Stimulated activated CD8-positive, alpha-beta memory T cell treated with anti-CD3 and anti-CD28 coated beads, Interleukin-7, amount 100 ng/mL, for 24 hours (primary cell): Measurements from ENCODE around the gene RNF150.
"Not testable (repeated sequence)": the region's sequence is repeated elsewhere in the genome, so short reads cannot be mapped to it uniquely, and the experiment has no call there.

Experiments used
- DNase-seq: peaks from one replicate; pipeline ENCODE4 v3.0.0-alpha.2; 2020; ENCODE audit warnings: low read depth

RNF150 gene

GRCh38 chr4:141133146-141133998, at the start of gene RNF150:
RNF150 (minus strand) TSS chr4:141133469.
- peak; percentile 2 for DNase-seq

- no peak for DNase-seq
Observed at GRCh38 chr4:141180991-141181761, 47.9 kb upstream of the RNF150 start.

- no peak for DNase-seq
Observed at GRCh38 chr4:141179474-141180373, 46.5 kb upstream of the RNF150 start.

- DNase-seq, result no peak
Observed at GRCh38 chr4:141177171-141177570, 43.9 kb upstream of the RNF150 start.

- no peak for DNase-seq
Observed at GRCh38 chr4:141174457-141174856, 41.2 kb upstream of the RNF150 start.

GRCh38 chr4:141170671-141171070, 37.4 kb upstream of the RNF150 start:
- no peak for DNase-seq

GRCh38 chr4:141169391-141169790, 36.1 kb upstream of the RNF150 start:
- no peak for DNase-seq

GRCh38 chr4:141165001-141165400, 31.7 kb upstream of the RNF150 start:
- DNase-seq, result not testable (repeated sequence)

GRCh38 chr4:141159027-141159426, 25.8 kb upstream of the RNF150 start:
- no peak for DNase-seq

- DNase-seq, result no peak
Observed at GRCh38 chr4:141158219-141158618, 24.9 kb upstream of the RNF150 start.

- no peak for DNase-seq
Observed at GRCh38 chr4:141155586-141155985, 22.3 kb upstream of the RNF150 start.

GRCh38 chr4:141154725-141155124, 21.5 kb upstream of the RNF150 start:
- no peak for DNase-seq

- no peak for DNase-seq
Observed at GRCh38 chr4:141153751-141154510, 20.7 kb upstream of the RNF150 start.

- no peak for DNase-seq
Observed at GRCh38 chr4:141144207-141144606, 10.9 kb upstream of the RNF150 start.

GRCh38 chr4:141142423-141142822, 9.2 kb upstream of the RNF150 start:
- DNase-seq, result no peak

- no peak for DNase-seq
Observed at GRCh38 chr4:141140391-141141200, 7.3 kb upstream of the RNF150 start.

- DNase-seq, result no peak
Observed at GRCh38 chr4:141133999-141134995, 1.0 kb upstream of the RNF150 start.

GRCh38 chr4:141132709-141133145, 542 bp downstream of the RNF150 start:
- DNase-seq, result no peak

- no peak for DNase-seq
Observed at GRCh38 chr4:141132072-141132708, 1.1 kb downstream of the RNF150 start.
